ENCODE data around the gene FAM186B.
A peak's percentile ranks its signal among the peaks of the same experiment; 100 is the strongest.

The FAM186B gene

GRCh38 chr12:49609059-49609874 is 3.8 kb upstream of the FAM186B start:
- no peak for DNase-seq

GRCh38 chr12:49604856-49605255 is 583 bp downstream of the FAM186B start:
- DNase-seq, result no peak

DNA sequence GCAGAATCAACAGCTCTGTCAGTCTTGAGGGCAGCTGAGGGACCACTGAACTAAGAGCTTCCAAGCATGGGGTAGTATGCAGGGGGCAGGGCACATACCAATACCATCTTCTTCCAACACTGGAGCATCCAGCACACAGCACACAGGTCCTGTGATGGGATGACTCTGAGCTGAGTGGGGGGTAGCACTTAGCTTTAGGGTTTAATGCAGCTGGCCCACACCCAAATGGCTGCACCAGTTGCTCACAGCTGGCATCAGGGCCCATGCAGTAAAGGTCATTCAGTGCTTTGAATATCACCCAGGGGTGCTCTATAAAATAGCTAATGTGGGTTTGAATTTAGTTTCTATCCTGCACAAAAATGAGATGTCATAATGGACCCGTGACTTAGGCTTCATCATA is 1.7 kb downstream of the FAM186B start:
- DNase-seq, result no peak

GRCh38 chr12:49599961-49600360 is 5.5 kb downstream of the FAM186B start:
- DNase-seq, result no peak

- no peak for DNase-seq
Observed at GRCh38 chr12:49598527-49598926, 6.9 kb downstream of the FAM186B start.

- no peak for DNase-seq
Observed at GRCh38 chr12:49588721-49589516, 16.5 kb downstream of the FAM186B start.

DNA sequence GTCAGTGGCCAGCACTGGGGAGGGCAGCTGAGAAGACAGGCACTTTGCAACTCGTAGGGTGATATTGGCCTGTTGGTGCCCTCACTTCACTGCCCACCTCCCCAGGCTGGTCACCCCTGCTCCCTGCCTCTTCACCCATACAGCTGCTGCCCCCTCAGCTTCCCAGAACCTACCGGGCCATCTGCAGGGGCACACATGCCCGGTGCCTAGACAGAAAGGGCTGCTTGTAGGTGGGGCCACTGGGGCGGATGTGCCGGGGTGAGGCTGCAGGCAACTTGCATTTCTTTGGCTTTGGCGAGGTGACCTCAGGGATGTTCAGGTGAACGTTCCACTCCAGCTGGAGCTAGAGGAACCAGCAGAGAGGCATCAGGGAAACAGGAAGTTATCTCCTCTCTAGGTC is 17.2 kb downstream of the FAM186B start:
- DNase-seq, result no peak

DNA sequence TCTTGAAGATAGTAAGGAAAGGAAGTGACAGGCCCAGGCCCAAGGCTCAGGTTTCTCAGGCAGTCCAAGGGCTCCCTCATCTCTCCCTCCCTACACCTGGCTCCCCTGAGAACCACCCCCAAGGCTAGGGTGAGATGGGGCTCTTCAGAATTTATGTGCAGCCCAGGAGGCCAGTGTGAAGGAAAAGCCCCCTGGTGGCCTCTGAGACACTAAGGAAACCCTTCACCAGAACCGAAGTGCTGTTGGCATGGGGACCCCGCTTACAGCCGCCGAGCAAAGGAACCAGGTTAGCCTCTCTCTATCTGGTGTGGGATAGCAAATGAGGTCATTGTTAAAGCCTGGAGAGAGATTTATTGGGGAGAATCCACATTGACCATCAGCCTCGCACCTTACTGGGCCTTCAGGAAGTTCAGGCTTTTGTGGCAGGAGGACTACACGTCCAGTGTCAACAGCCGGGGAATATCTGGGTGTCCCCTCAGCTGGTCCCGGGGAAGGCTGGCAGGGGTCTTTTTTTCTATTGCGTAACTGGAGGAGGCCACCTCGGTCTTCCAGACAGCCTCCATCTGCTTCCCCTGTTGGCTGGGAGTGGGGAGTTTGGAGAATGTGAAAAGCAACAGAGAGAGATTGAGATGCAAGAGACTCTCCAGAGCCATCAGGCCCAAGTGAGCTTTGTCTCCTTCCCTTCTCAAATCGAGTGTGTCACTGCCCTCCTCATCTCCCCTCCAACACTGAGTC is 18.1 kb downstream of the FAM186B start:
- DNase-seq, result no peak

- no peak for DNase-seq
Observed at GRCh38 chr12:49585477-49586459, 19.7 kb downstream of the FAM186B start.

DNA sequence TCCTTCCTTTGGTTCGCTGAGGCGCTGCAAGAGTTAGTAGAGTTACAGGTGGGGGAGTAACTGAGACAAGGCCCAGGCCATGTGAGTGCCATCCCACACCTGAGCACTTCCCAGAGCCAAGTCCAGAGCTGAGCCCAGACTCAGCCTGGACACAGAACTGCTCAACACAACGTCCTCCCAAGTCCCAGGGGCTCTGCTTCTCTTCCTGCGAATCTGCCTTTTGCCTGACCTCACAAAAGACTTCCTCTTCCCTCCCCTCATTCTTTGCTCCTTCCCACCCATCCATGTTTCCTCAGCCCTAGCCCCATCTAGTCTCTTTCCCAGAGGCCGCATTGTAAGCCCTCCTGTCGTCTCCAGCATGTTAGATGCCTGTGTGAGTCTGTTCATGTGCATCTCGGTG is 20.8 kb downstream of the FAM186B start:
- DNase-seq, result no peak

GRCh38 chr12:49583366-49584094 is 21.9 kb downstream of the FAM186B start:
- DNase-seq, result no peak

- DNase-seq, result no peak
Observed at GRCh38 chr12:49582850-49583249, 22.6 kb downstream of the FAM186B start.

DNA sequence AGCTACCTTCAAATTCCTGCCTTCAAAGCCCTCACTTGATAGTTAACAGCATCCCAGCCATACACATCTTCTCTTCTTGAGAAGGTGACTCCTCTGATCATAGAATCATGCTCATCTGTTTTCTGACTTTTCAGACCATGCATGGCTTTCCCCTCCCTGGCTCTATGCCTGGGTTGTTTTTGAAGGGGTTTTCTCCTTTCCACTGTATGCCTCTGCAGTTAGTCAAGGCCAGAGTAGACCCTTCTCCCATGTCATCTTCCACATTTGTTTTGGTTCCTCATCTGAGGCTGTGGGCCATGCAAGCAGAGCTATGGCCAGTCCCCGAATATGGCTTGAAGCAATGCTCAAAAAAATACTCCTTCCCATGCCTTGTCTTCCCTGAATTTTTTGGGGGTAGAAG is 23.2 kb downstream of the FAM186B start:
- DNase-seq, result no peak

DNA sequence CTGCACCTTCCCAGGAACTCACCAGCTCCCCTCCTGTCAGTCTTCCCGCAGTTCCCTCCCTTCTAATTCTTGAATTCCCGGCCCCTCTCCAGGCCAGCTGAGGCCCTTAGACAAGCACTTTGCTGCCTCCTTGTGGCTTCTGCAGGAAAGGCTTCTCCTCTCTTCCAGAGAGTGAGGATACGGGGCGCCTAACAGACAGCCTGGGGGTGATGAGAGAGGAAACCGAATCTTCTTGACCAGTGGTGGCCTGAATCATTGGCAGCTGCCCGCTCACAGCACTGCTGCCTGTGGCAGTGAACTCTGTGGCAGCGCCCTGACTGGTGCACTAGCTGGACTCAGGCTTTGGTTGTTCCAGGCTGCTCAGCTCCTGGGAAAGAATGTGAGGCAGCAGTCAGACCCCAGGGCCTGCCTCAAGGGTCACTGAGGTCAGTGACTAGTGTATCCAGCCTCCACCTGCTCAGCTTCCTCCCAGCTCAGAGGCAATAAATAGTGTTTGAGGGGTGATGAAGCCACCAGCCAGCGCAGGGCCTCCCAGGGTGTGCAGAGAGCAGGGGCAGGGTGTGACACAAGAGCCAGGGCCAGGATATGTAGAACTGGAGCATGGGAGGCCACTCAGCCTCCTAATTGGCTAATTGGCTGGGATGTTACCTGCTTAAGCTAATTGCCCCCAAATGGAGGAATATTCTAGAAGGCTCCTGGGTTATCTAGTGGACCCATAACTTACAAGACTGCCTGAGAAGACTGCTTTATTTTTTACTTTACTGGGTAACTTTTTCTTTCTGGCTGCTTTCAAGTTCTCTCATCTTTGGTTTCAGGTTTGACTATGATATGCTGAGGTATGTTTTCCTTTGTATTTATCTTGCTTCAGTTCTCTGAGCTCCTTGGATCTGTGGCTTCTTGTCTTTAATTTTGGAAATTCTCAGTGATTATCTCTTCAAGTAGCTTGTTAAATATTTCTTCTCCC is 24.6 kb downstream of the FAM186B start:
- DNase-seq, result peak; percentile 32

DNA sequence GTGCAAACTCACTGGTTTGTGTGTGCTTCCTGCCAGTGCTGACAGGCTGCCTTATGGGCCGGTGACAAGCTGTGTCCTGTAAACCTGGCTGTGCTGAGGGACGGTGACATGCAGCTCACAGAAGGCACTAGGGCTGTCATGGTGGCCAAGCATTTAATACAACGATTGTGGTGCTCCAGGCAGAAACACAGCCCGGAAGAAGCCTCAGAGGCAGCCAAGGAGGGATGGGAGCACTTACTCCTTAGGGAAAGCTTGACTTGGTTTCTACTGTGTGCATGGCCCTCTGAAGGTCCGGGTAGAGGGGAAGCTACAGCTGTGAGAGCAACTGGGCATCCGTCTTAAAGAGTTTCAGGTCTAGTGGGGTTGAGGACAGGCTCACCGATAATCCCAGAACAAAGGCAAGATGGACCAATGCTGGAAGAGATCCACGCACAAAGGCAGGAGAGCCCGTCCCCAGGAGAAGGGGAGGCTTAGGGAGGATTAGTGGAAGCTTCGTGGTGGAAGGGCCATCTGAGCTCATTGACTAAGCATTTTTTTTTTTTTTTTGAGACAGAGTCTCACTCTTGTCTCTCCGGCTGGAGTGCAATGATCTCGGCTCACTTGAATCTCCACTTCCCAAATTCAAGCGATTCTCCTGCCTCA is 26.8 kb downstream of the FAM186B start:
- no peak for DNase-seq

- DNase-seq, result no peak
Observed at GRCh38 chr12:49577589-49578315, 27.7 kb downstream of the FAM186B start.

DNA sequence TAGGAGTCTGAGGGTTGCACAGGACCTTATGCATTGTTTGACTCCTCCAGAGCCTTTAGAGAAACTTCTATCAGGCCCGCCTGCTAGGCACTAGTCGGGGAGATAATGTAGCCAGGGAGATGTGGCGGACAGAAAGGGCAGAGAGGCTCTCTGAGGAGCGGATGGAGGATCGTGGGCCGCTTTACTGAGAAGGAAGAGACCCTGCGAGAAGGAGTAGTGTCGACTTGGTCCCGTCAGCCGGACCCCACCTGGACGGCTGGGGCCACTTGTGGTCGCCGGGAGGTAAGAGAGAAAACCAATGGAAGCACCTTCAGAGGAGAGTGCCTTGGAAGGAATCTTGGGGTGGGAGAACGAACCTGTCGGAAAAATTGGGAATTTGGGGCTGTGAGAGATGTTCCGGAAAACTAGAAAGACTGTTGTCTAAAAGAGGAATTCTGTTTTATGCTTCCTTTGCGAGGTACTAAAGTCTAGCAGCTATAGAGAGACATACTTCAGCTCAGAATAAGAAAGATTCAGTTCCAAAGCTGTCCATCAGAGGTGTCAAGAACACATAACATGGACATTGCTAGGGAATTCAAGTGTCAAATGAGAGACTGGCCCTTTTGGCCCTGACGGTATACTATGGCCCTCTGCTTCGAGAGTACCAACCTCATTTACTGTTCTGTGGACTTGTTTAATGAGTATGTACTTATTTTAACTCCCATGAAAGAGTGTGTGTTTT is 36.8 kb downstream of the FAM186B start:
- no peak for DNase-seq

Measured in activated naive CD4-positive, alpha-beta T cell treated with Interleukin-2 at 50 U/mL for 16 hours (primary cell).